Neural progenitor cell (in vitro differentiated cells): ENCODE results near the gene EXOC4.

Experiments used
- EZH2 ChIP-seq: fragments of 200-600 bp; sonication (generic); IDR thresholded peaks from 2 replicates; pipeline ENCODE4 v1.6.1; 2017; ENCODE audit warnings: antibody characterized with exemption, mild to moderate bottlenecking, moderate library complexity
- TF ChIP-seq, protein P1 (sequence below): fragments of 200-600 bp; sonication (generic); IDR thresholded peaks from 2 replicates; pipeline ENCODE4 v1.5.1; 2017; ENCODE audit warnings: antibody characterized with exemption, mild to moderate bottlenecking

DNA sequence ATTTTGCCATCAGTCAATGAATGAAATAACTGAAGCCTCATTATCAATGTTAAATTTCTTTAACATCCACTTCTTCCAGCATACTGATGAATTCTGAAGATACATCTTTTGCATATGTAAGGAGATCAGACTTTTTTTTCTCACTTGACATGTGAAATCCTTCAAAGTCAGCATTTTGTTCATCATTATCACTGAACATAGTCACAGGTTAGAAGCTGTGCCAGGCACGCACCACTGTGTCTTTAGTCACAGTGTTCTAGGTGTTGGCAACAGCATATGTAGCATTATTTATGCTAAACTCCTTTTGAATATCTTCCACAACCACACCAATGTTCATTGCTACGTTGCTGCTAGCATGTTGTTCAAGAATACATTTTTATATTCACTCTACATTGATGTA, 450.1 kb downstream of the EXOC4 start:
- TF ChIP-seq, protein P1, sequence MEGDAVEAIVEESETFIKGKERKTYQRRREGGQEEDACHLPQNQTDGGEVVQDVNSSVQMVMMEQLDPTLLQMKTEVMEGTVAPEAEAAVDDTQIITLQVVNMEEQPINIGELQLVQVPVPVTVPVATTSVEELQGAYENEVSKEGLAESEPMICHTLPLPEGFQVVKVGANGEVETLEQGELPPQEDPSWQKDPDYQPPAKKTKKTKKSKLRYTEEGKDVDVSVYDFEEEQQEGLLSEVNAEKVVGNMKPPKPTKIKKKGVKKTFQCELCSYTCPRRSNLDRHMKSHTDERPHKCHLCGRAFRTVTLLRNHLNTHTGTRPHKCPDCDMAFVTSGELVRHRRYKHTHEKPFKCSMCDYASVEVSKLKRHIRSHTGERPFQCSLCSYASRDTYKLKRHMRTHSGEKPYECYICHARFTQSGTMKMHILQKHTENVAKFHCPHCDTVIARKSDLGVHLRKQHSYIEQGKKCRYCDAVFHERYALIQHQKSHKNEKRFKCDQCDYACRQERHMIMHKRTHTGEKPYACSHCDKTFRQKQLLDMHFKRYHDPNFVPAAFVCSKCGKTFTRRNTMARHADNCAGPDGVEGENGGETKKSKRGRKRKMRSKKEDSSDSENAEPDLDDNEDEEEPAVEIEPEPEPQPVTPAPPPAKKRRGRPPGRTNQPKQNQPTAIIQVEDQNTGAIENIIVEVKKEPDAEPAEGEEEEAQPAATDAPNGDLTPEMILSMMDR: no peak
- TF ChIP-seq EZH2: no peak
